H1 (cell line): ENCODE measurements around the gene STAM2. TPM values are rescaled to one million over a fixed set of nuclear protein-coding genes. Genes with fewer than 3 reads are reported as not detected.

Experiments
- CTCF ChIA-PET: fragments of 300-600 bp; sonication (Branson Sonifier 250); formaldehyde crosslinking; loops from one replicate; lab custom pipeline; 2021; ENCODE audit not compliant: partially characterized antibody; lab: Charles Lee
- POLR2A ChIA-PET: fragments of 300-600 bp; sonication (Branson Sonifier 250); formaldehyde crosslinking; loops from one replicate; lab custom pipeline; 2021; ENCODE audit warnings: inconsistent platforms; ENCODE audit not compliant: partially characterized antibody; lab: Charles Lee
- DNase-seq, 2 experiments: peaks; one replicate each; pipeline versions ENCODE4 v3.0.0 to v3.0.0-alpha.2; 2010 to 2022; ENCODE audit warnings: low spot score in 2 of 2, low read depth in 1 of 2, mixed read lengths in 1 of 2
- FAIRE-seq: peaks from 2 replicates; lab custom pipeline; 2011; peaks lifted over from hg19 to GRCh38; lab: Jason Lieb, UNC
- H2AFZ ChIP-seq: 2 replicates; pipeline ENCODE4 v1.8.1; 2012; ENCODE audit warnings: low read length, inconsistent platforms
- H2AK5ac ChIP-seq: 2 replicates; pipeline ENCODE4 v1.6.1; 2013; ENCODE audit warnings: low read depth, low read length
- H2BK120ac ChIP-seq: replicated peaks from 2 replicates; pipeline ENCODE3; 2013; ENCODE audit warnings: low read depth, low read length, inconsistent platforms
- H2BK12ac ChIP-seq: 2 replicates; pipeline ENCODE4 v1.6.1; 2013; ENCODE audit warnings: low read depth, low read length
- H2BK15ac ChIP-seq: 2 replicates; pipeline ENCODE4 v1.6.1; 2013; ENCODE audit warnings: low read length
- H2BK20ac ChIP-seq: 2 replicates; pipeline ENCODE4 v1.6.1; 2013; ENCODE audit warnings: low read length
- H2BK5ac ChIP-seq: 2 replicates; pipeline ENCODE4 v1.6.1; 2013; ENCODE audit warnings: low read depth, low read length
- H3K14ac ChIP-seq: 2 replicates; pipeline ENCODE4 v1.6.1; 2013; ENCODE audit warnings: inconsistent platforms; ENCODE audit not compliant: insufficient read length
- H3K18ac ChIP-seq: 2 replicates; pipeline ENCODE4 v1.6.1; 2013; ENCODE audit warnings: low read length; ENCODE audit errors: extremely low read depth
- H3K23ac ChIP-seq: 2 replicates; pipeline ENCODE4 v1.6.1; 2013; ENCODE audit warnings: inconsistent platforms; ENCODE audit not compliant: insufficient read length
- H3K23me2 ChIP-seq: 2 replicates; pipeline ENCODE4 v1.6.1; 2013; ENCODE audit warnings: low read depth, low read length
- H3K27ac ChIP-seq: 2 replicates; pipeline ENCODE4 v1.6.1; 2011; ENCODE audit warnings: low read depth, low read length, inconsistent platforms
- H3K27me3 ChIP-seq, 4 experiments: replicated peaks in 1 of 4; 1 replicate in 1 of 4; 2 replicates in 3 of 4; pipeline versions ENCODE4 v1.6.1 to v1.8.1; 2011 to 2013; ENCODE audit warnings: low read length in 3 of 4, mild to moderate bottlenecking in 3 of 4, inconsistent platforms in 2 of 4, mixed read lengths in 2 of 4, moderate library complexity in 1 of 4; ENCODE audit not compliant: control insufficient read depth in 3 of 4, insufficient read depth in 3 of 4; ENCODE audit errors: extremely low read depth in 1 of 4
- H3K36me3 ChIP-seq, 4 experiments: 2 replicates each; pipeline versions ENCODE4 v1.6.1 to v1.8.1; 2011 to 2013; ENCODE audit warnings: mild to moderate bottlenecking in 4 of 4, low read length in 3 of 4, moderate library complexity in 2 of 4, control low read depth in 1 of 4, inconsistent platforms in 1 of 4; ENCODE audit not compliant: insufficient read depth in 4 of 4, control insufficient read depth in 2 of 4
- H3K4ac ChIP-seq: replicated peaks from 2 replicates; pipeline ENCODE3; 2013; ENCODE audit warnings: low read length, low read depth, mixed read lengths, inconsistent platforms; ENCODE audit not compliant: insufficient read length
- H3K4me1 ChIP-seq, 4 experiments: replicated peaks in 1 of 4; 1 replicate in 1 of 4; 2 replicates in 3 of 4; pipeline versions ENCODE4 v1.6.1 to v1.8.1; 2011 to 2013; ENCODE audit warnings: low read length in 3 of 4, inconsistent platforms in 2 of 4, mixed read lengths in 1 of 4; ENCODE audit not compliant: insufficient read depth in 4 of 4, control insufficient read depth in 3 of 4
- H3K4me2 ChIP-seq, 2 experiments: 2 replicates each; pipeline versions ENCODE4 v1.6.1 to v1.8.1; 2011 to 2013; ENCODE audit warnings: low read depth in 2 of 2, low read length in 2 of 2, control low read depth in 1 of 2, inconsistent platforms in 1 of 2, mild to moderate bottlenecking in 1 of 2; ENCODE audit not compliant: insufficient read depth in 1 of 2
- H3K4me3 ChIP-seq, 4 experiments: fragments of 200-600, 300-600 bp in 1 of 4; sonication (generic), shearing (Covaris generic), sonication (Bioruptor Twin) in 1 of 4; 2 replicates each; pipeline versions ENCODE4 v1.5.1 to v1.8.1; 2011 to 2016; ENCODE audit warnings: low read length in 4 of 4, low read depth in 3 of 4, control low read depth in 2 of 4, inconsistent platforms in 2 of 4, mild to moderate bottlenecking in 2 of 4, mixed read lengths in 1 of 4, moderate library complexity in 1 of 4; ENCODE audit not compliant: insufficient read depth in 2 of 4; ENCODE audit errors: extremely low read depth in 1 of 4
- H3K56ac ChIP-seq: replicated peaks from 2 replicates; pipeline ENCODE3; 2013; ENCODE audit warnings: low read depth, mild to moderate bottlenecking, mixed read lengths, low read length, inconsistent platforms; ENCODE audit not compliant: insufficient read length
- H3K79me1 ChIP-seq: 2 replicates; pipeline ENCODE4 v1.6.1; 2013; ENCODE audit warnings: low read depth, low read length, control low read depth
- H3K79me2 ChIP-seq, 2 experiments: 2 replicates each; pipeline versions ENCODE4 v1.6.1 to v1.8.1; 2012 to 2013; ENCODE audit warnings: low read length in 2 of 2, mild to moderate bottlenecking in 2 of 2, inconsistent platforms in 1 of 2; ENCODE audit not compliant: insufficient read depth in 2 of 2, control insufficient read depth in 1 of 2
- H3K9ac ChIP-seq, 4 experiments: replicated peaks in 1 of 4; 1 replicate in 1 of 4; 2 replicates in 3 of 4; pipeline versions ENCODE4 v1.6.1 to v1.8.1; 2011 to 2013; ENCODE audit warnings: low read depth in 3 of 4, low read length in 3 of 4, control low read depth in 2 of 4, mild to moderate bottlenecking in 2 of 4, moderate library complexity in 2 of 4, inconsistent platforms in 1 of 4; ENCODE audit errors: extremely low read depth in 1 of 4
- H3K9me3 ChIP-seq, 2 experiments: 2 replicates each; pipeline versions ENCODE4 v1.6.1 to v1.8.1; 2012 to 2013; ENCODE audit warnings: mild to moderate bottlenecking in 2 of 2, moderate library complexity in 2 of 2, control low read depth in 1 of 2, inconsistent platforms in 1 of 2, low read depth in 1 of 2, low read length in 1 of 2, mixed read lengths in 1 of 2; ENCODE audit not compliant: insufficient read depth in 2 of 2
- H4K20me1 ChIP-seq, 2 experiments: replicated peaks in 1 of 2; 2 replicates each; pipeline versions ENCODE3 to v1.8.1; 2011 to 2013; ENCODE audit warnings: inconsistent platforms in 2 of 2, low read length in 2 of 2, mild to moderate bottlenecking in 1 of 2; ENCODE audit not compliant: insufficient read depth in 2 of 2, control insufficient read depth in 1 of 2
- H4K5ac ChIP-seq: 2 replicates; pipeline ENCODE4 v1.6.1; 2013; ENCODE audit warnings: low read length, low read depth, mixed read lengths, inconsistent platforms; ENCODE audit not compliant: insufficient read length
- H4K8ac ChIP-seq: 2 replicates; pipeline ENCODE4 v1.8.0; 2013; ENCODE audit warnings: mild to moderate bottlenecking, moderate library complexity, low read length, inconsistent platforms; ENCODE audit not compliant: insufficient read depth; ENCODE audit errors: extremely low read depth
- H4K91ac ChIP-seq: replicated peaks from 2 replicates; pipeline ENCODE3; 2013; ENCODE audit warnings: low read length, mixed read lengths, inconsistent platforms; ENCODE audit not compliant: insufficient read length
- ASH2L ChIP-seq: fragments of 200-600, 300-600 bp; sonication (generic); IDR thresholded peaks from one replicate; pipeline ENCODE4 v1.7.1; 2017; ENCODE audit warnings: low read length
- WGBS, 2 experiments: shearing (Covaris generic) in 1 of 2; methylation state at CpG; one replicate each; pipeline versions ENCODE4 v1.1.6 to v1.1.7; 2013 to 2015; ENCODE audit warnings: low lambda C conversion rate in 2 of 2, mixed read lengths in 2 of 2, inconsistent platforms in 1 of 2, low coverage in 1 of 2, missing lambda C conversion rate in 1 of 2; ENCODE audit not compliant: insufficient replicate concordance in 2 of 2, insufficient coverage in 1 of 2, insufficient read length in 1 of 2; ENCODE audit errors: extremely low coverage in 1 of 2, missing lambda C conversion rate in 1 of 2; 5-methylcytosine and 5-hydroxymethylcytosine counted together
- polyA plus RNA-seq, 7 experiments: library from polyadenylated mRNA; depleted of rRNA in 3 of 7; stranded (reverse) in 5 of 7; unstranded in 2 of 7; fragments of >200 nt in 5 of 7; fragments of 200-250 nt in 2 of 7; gene quantifications; 1 replicate in 5 of 7; 2 replicates in 1 of 7; 4 replicates in 1 of 7; pipeline versions ENCODE4 v1.2.1 to v1.2.3, GENCODE V29; 2011 to 2013; ENCODE audit warnings: missing spikeins in 2 of 7, mixed read lengths in 2 of 7
- total RNA-seq: library from RNA; stranded (reverse); fragmentation: NEBNext Ultra II Directional; extraction: Animal tissue kit (Norgen Biotek cat#: 25700); gene quantifications from 2 replicates; pipeline ENCODE4 v1.2.1, GENCODE V29; 2021

STAM2 gene
- total and polyA plus RNA-seq, 2 of the 8 experiments (the other 6 are each of a cell fraction or from before 2014, with no cell fraction given): 5.4 to 9.4 TPM

GRCh38 chr2:152095146-152095545 is 80.4 kb downstream of the STAM2 start:
- no peak overlapping the region for H3K27ac ChIP-seq
- no peaks in the 10 kb centered on the region for H3K79me1 ChIP-seq
- no peak for TF ChIP-seq ASH2L
- no peak overlapping the region for H2BK15ac ChIP-seq
- H4K91ac ChIP-seq: no peak overlapping the region
- no peak overlapping the region for H2AFZ ChIP-seq
- no peak overlapping the region for H3K9ac ChIP-seq
- H3K56ac ChIP-seq: no peak overlapping the region
- H2BK5ac ChIP-seq: no peak overlapping the region
- no peak overlapping the region for H4K8ac ChIP-seq
- H3K9me3 ChIP-seq: no peaks in the 10 kb centered on the region
- no peaks in the 10 kb centered on the region for H3K79me2 ChIP-seq
- no peak for DNase-seq
- H3K14ac ChIP-seq: no peak overlapping the region
- H2BK12ac ChIP-seq: no peak overlapping the region
- no peak overlapping the region for H3K23ac ChIP-seq
- no peak overlapping the region for H3K4ac ChIP-seq
- H2BK120ac ChIP-seq: no peak overlapping the region
- POLR2A ChIA-PET: interaction anchor here (0.7 kb wide), 1 partner anchor 540 kb away, joined by 4 read pairs; no protein-coding TSS in a partner anchor
- no peak overlapping the region for H2AK5ac ChIP-seq
- peaks cover 20% of the 10 kb centered on the region for H3K23me2 ChIP-seq
- H3K4me2 ChIP-seq: no peak overlapping the region
- no peak overlapping the region for H2BK20ac ChIP-seq
- H3K4me1 ChIP-seq: peaks cover 0 to 4% (median 1%) of the 10 kb centered on the region in 4 experiments; a peak in 4 of 7 replicates
- H3K4me3 ChIP-seq: no peak overlapping the region
- FAIRE-seq: no peak
- no peaks in the 10 kb centered on the region for H4K20me1 ChIP-seq
- CTCF ChIA-PET: interaction anchor here (1.0 to 3.1 kb wide), 2 partner anchors 14 to 69 kb away, joined by 3 to 8 read pairs; no protein-coding TSS in a partner anchor
- 90% methylated on average over 1 of the region's 1 CpG; no CpG with 5 or more reads in 1 of the 2 experiments for WGBS, 2 experiments
- H3K18ac ChIP-seq: no peak overlapping the region
- no peak overlapping the region for H4K5ac ChIP-seq
- H3K27me3 ChIP-seq: peaks cover 20 to 39% (median 31%) of the 10 kb centered on the region in 4 experiments
- H3K36me3 ChIP-seq: no peaks in the 10 kb centered on the region
